Measurements from ENCODE around the gene OLR1.

The OLR1 gene

DNA sequence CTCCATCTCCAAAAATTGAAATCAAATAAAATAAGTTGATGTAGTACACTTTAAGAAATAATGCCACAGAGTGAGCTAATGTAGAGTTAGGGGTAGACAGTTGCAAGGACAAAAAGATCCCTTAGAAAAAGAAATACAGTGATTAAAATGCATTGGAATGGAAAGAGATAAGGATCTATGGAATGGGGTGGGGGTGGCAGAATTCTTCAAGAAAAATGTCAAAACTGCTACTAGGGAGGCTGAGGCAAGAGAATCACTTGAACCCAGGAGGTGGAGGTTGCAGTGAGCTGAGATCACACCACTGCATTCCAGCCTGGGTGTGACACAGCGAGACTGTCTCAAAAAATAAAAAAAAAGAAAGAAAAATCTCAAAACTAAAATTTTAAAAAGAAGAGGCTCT lies 6.5 kb downstream of the OLR1 start:
- Histone ChIP-seq H3K27me3 (ENCODE audit: insufficient read depth, poor library complexity, severe bottlenecking) (no peaks in the 10 kb centered on the region), H3K4me3 (ENCODE audit: severe bottlenecking) (no peak overlapping the region), H3K27ac (ENCODE audit: poor library complexity, severe bottlenecking) (no peak overlapping the region), H3K9me3 (ENCODE audit: severe bottlenecking) (no peaks in the 10 kb centered on the region), H3K36me3 (ENCODE audit: low read depth) (no peaks in the 10 kb centered on the region), H3K4me1 (ENCODE audit: insufficient read depth, poor library complexity, severe bottlenecking) (peaks cover 13% of the 10 kb centered on the region)
- TF ChIP-seq, protein P1, sequence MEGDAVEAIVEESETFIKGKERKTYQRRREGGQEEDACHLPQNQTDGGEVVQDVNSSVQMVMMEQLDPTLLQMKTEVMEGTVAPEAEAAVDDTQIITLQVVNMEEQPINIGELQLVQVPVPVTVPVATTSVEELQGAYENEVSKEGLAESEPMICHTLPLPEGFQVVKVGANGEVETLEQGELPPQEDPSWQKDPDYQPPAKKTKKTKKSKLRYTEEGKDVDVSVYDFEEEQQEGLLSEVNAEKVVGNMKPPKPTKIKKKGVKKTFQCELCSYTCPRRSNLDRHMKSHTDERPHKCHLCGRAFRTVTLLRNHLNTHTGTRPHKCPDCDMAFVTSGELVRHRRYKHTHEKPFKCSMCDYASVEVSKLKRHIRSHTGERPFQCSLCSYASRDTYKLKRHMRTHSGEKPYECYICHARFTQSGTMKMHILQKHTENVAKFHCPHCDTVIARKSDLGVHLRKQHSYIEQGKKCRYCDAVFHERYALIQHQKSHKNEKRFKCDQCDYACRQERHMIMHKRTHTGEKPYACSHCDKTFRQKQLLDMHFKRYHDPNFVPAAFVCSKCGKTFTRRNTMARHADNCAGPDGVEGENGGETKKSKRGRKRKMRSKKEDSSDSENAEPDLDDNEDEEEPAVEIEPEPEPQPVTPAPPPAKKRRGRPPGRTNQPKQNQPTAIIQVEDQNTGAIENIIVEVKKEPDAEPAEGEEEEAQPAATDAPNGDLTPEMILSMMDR (IDR thresholded peaks at IDR 0.05; ENCODE audit: poor library complexity, severe bottlenecking) = no peak
- no peak for DNase-seq (ENCODE audit: low spot score)
- no peak for ATAC-seq (ENCODE audit: low read depth)

DNA sequence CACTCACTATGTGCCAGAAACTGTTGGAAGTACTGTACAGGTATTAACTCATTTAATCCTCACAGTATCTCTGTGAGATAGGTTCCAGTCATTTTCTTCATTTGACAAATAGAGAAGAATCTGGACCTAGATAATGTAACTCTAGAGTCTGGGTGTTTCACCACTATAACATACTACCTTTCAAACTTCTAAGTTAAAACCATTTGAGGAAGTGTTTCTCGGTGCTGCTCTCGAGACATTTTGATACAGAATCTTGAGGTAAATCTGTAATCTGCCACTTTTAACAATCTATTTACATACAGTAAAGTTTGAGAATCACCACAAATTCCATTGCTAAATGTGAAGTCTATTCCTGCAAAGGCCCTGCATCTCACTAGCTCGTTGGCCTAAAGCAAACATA lies 8.8 kb downstream of the OLR1 start:
- Histone ChIP-seq H3K36me3 (ENCODE audit: low read depth) (no peaks in the 10 kb centered on the region), H3K27me3 (ENCODE audit: insufficient read depth, poor library complexity, severe bottlenecking) (no peaks in the 10 kb centered on the region), H3K9me3 (ENCODE audit: severe bottlenecking) (no peaks in the 10 kb centered on the region), H3K27ac (ENCODE audit: poor library complexity, severe bottlenecking) (no peak overlapping the region), H3K4me3 (ENCODE audit: severe bottlenecking) (no peak overlapping the region), H3K4me1 (ENCODE audit: insufficient read depth, poor library complexity, severe bottlenecking) (peaks cover 4% of the 10 kb centered on the region)
- ATAC-seq (ENCODE audit: low read depth) = no peak
- DNase-seq (ENCODE audit: low spot score) = no peak
- TF ChIP-seq, protein P1 (IDR thresholded peaks at IDR 0.05; ENCODE audit: poor library complexity, severe bottlenecking) = no peak

DNA sequence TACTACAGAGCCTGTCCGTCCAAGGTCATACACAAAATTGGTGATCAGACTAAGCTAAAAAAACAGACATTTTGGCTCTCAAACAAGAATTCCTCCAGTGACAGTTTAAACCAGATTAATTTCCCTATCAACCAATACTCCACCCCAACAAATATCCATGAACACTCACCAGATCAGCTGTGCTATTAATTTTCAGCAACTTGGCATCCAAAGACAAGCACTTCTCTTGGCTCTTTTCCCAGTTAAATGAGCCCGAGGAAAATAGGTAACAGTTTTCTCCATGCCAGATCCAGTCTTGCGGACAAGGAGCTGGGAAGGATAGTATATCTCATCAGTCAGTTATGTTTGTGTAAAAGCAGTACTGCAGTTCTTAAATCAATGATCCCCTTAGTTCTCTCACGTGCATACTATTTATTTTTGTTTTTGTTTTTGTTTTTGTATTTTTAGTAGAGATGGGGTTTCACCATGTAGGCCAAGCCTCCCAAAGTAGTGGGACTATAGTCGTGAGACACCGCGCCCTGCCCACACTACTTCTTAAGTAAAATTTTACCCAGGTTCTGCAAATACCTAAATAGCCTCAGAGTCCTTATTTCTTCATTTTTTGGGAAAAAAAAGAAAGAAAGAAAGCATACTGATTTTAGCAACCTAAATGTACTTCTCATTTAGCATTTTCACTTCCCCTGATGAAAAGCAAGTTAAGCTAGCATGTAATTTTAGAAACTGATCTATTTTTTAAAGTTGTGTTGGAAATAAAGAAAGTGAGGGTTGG lies 11.1 kb downstream of the OLR1 start:
- H3K27me3 ChIP-seq (ENCODE audit: insufficient read depth, poor library complexity, severe bottlenecking) = no peaks in the 10 kb centered on the region
- no peaks in the 10 kb centered on the region for H3K9me3 ChIP-seq (ENCODE audit: severe bottlenecking)
- DNase-seq (ENCODE audit: low spot score) = no peak
- no peaks in the 10 kb centered on the region for H3K36me3 ChIP-seq (ENCODE audit: low read depth)
- ATAC-seq (ENCODE audit: low read depth) = no peak
- H3K27ac ChIP-seq (ENCODE audit: poor library complexity, severe bottlenecking) = no peak overlapping the region
- no peak overlapping the region for H3K4me3 ChIP-seq (ENCODE audit: severe bottlenecking)
- TF ChIP-seq, protein P1 (IDR thresholded peaks at IDR 0.05; ENCODE audit: poor library complexity, severe bottlenecking) = no peak
- H3K4me1 ChIP-seq (ENCODE audit: insufficient read depth, poor library complexity, severe bottlenecking) = no peaks in the 10 kb centered on the region

DNA sequence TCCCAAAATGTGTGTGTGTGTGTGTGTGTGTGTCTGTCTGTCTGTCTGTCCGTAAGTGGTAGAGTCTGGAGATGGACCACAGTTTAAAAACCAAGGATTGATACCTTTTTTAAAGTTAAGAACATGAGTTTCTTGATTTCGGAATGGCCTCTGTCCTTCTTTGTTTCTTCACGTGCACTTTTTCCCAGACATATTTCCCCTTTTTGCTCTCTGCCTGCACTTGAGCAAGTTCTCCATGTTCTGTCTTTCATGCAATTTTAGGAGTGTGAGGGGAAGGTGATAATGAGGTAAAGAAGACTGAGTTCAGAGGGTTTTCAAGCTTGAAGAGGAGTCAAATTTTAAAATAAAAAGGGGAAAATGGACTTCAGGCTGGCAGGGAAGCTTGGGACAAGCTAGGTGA lies 12.7 kb downstream of the OLR1 start:
- no peaks in the 10 kb centered on the region for H3K27me3 ChIP-seq (ENCODE audit: insufficient read depth, poor library complexity, severe bottlenecking)
- no peak for DNase-seq (ENCODE audit: low spot score)
- TF ChIP-seq, protein P1 (IDR thresholded peaks at IDR 0.05; ENCODE audit: poor library complexity, severe bottlenecking) = no peak
- H3K4me3 ChIP-seq (ENCODE audit: severe bottlenecking) = no peak overlapping the region
- H3K27ac ChIP-seq (ENCODE audit: poor library complexity, severe bottlenecking) = no peak overlapping the region
- no peaks in the 10 kb centered on the region for H3K4me1 ChIP-seq (ENCODE audit: insufficient read depth, poor library complexity, severe bottlenecking)
- ATAC-seq (ENCODE audit: low read depth) = no peak
- H3K9me3 ChIP-seq (ENCODE audit: severe bottlenecking) = no peaks in the 10 kb centered on the region
- H3K36me3 ChIP-seq (ENCODE audit: low read depth) = no peaks in the 10 kb centered on the region

DNA sequence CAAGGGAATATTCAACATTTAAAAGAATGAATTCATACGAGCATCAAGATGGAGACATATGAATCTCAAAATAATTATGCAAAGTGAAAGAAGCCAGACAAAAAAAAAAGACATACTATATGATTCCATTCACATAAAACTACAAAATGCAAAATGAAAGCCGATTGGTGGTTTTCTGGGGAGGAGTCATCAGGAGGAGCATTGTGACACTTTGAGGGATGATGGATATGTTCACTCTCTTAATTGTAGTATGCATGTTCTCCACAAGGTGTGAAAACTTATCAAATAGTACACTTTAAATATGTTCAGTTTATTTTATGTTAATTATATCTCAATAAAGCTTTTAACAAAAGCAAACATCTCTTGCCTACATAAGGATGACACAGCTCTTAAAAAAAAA lies 13.5 kb downstream of the OLR1 start:
- TF ChIP-seq, protein P1 (IDR thresholded peaks at IDR 0.05; ENCODE audit: poor library complexity, severe bottlenecking) = no peak
- H3K27ac ChIP-seq (ENCODE audit: poor library complexity, severe bottlenecking) = no peak overlapping the region
- no peak overlapping the region for H3K4me3 ChIP-seq (ENCODE audit: severe bottlenecking)

More for the DNA sequence above, 13.5 kb downstream of the OLR1 start:
- no peaks in the 10 kb centered on the region for H3K9me3 ChIP-seq (ENCODE audit: severe bottlenecking)
- no peaks in the 10 kb centered on the region for H3K36me3 ChIP-seq (ENCODE audit: low read depth)
- no peak for ATAC-seq (ENCODE audit: low read depth)
- no peaks in the 10 kb centered on the region for H3K4me1 ChIP-seq (ENCODE audit: insufficient read depth, poor library complexity, severe bottlenecking)
- DNase-seq (ENCODE audit: low spot score) = no peak
- H3K27me3 ChIP-seq (ENCODE audit: insufficient read depth, poor library complexity, severe bottlenecking) = no peaks in the 10 kb centered on the region

Measured in RWPE2 (cell line).